Gastrocnemius medialis (tissue), 4 donors: ENCODE results near the gene MYH10. TPM values are rescaled to one million over a fixed set of nuclear protein-coding genes. Genes with fewer than 3 reads are reported as not detected.

Source experiments
- ATAC-seq, 2 donors: fragments of 150-250 bp; one replicate each; pipeline ENCODE4 v1.9.1; 2016
- DNase-seq, 2 donors: peaks; one replicate each; pipeline ENCODE4 v3.0.0-alpha.2; 2019
- H3K27ac ChIP-seq, 4 donors: fragments of 200-600 bp; sonication (generic); 1 replicate in 1 of 4; 2 replicates in 3 of 4; pipeline ENCODE4 v1.5.1; 2016 to 2018; ENCODE audit warnings: mild to moderate bottlenecking in 2 of 4, moderate library complexity in 1 of 4
- H3K27me3 ChIP-seq, 3 donors: fragments of 200-600 bp; sonication (generic) in 2 of 3; 1 replicate in 1 of 3; 2 replicates in 2 of 3; pipeline versions ENCODE4 v1.5.1 to v1.6.0; 2016 to 2019; ENCODE audit warnings: mild to moderate bottlenecking in 1 of 3, moderate library complexity in 1 of 3
- H3K36me3 ChIP-seq, 2 donors: fragments of 200-600 bp; sonication (generic) in 1 of 2; one replicate each; pipeline ENCODE4 v1.5.1; 2017 to 2018
- H3K4me1 ChIP-seq, 2 donors: fragments of 200-600 bp; sonication (generic) in 1 of 2; one replicate each; pipeline ENCODE4 v1.5.1; 2016 to 2017; ENCODE audit warnings: mild to moderate bottlenecking in 2 of 2
- H3K4me3 ChIP-seq, 4 donors: fragments of 200-600 bp; sonication (generic) in 3 of 4; 1 replicate in 1 of 4; 2 replicates in 3 of 4; pipeline ENCODE4 v1.5.1; 2016 to 2019; ENCODE audit warnings: mild to moderate bottlenecking in 2 of 4
- H3K9me3 ChIP-seq, 3 donors: fragments of 200-600 bp; sonication (generic) in 2 of 3; 1 replicate in 1 of 3; 2 replicates in 2 of 3; pipeline ENCODE4 v1.5.1; 2016 to 2019
- CTCF ChIP-seq, 5 experiments: fragments of 450-650 bp in 3 of 5; fragments of 200-600 bp in 2 of 5; sonication (generic) in 2 of 5; IDR thresholded peaks in 4 of 5; conservative IDR thresholded peaks in 1 of 5; 1 replicate in 4 of 5; 2 replicates in 1 of 5; pipeline ENCODE4 v1.5.1; 2016 to 2019; ENCODE audit warnings: antibody characterized with exemption in 5 of 5, mild to moderate bottlenecking in 3 of 5, moderate library complexity in 3 of 5
- POLR2A ChIP-seq, 2 donors: fragments of 450-650 bp; IDR thresholded peaks; one replicate each; pipeline ENCODE4 v1.6.1; 2017; ENCODE audit warnings: antibody characterized with exemption in 2 of 2, mild to moderate bottlenecking in 2 of 2, moderate library complexity in 2 of 2
- in situ Hi-C, 4 donors: fragments of 200-750 bp; cut with MboI; loops; one replicate each; pipeline versions ENCODE4 v1.15.0 to v1.8.0; 2017; ENCODE audit warnings: low sequenced_read_pairs in 4 of 4
- intact Hi-C: fragments of 100-400 bp; cut with DNase I; formaldehyde crosslinking; loops from one replicate; pipeline ENCODE4 v1.15.1; 2023; ENCODE audit warnings: low total_unique reads
- total RNA-seq, 4 donors: library from RNA; depleted of rRNA; stranded (reverse); fragments of >200 nt; gene quantifications; one replicate each; pipeline versions ENCODE4 v1.1.0 to v1.2.3, GENCODE V29; 2016

MYH10 gene
- total RNA-seq, 4 donors from 2014 or later: 2.5 to 10.6 (median 4.1) TPM

DNA sequence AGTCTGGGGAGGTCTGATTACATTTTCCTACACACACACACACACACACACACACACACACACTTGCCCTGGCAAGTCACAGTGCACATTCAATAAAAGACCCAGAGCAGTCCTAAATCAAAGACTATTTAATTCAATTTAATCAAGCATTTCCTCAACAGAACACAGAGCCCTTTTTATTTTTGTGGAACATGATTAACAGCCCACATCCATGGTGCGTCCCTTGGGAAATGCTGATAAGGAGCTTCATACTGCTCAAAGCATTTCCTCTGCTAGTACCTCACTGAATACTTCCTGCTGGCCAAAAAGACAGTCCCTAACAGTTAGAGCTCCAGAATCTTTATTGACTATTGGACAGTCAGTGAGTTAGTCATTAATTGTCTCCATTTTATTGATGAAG lies 43.1 kb upstream of the MYH10 start:
- H3K36me3 ChIP-seq: no peaks in the 10 kb centered on the region
- no peak for TF ChIP-seq POLR2A (IDR thresholded peaks at IDR 0.05)
- TF ChIP-seq CTCF (IDR thresholded peaks at IDR 0.05 in 4 of 5, conservative IDR thresholded peaks at IDR 0.05 in 1 of 5): no peak
- ATAC-seq (no peak), DNase-seq (no peak)
- in situ Hi-C loops (no loop called here), intact Hi-C loops (no loop called here)
- no peak overlapping the region for H3K4me3 ChIP-seq
- no peaks in the 10 kb centered on the region for H3K9me3 ChIP-seq
- no peak overlapping the region for H3K27ac ChIP-seq
- H3K27me3 ChIP-seq: peaks cover 0 to 3% (median 0%) of the 10 kb centered on the region in 3 donors
- no peaks in the 10 kb centered on the region for H3K4me1 ChIP-seq

- TF ChIP-seq POLR2A (IDR thresholded peaks at IDR 0.05): no peak
- no peak for TF ChIP-seq CTCF (IDR thresholded peaks at IDR 0.05 in 4 of 5, conservative IDR thresholded peaks at IDR 0.05 in 1 of 5)
- H3K27ac ChIP-seq: no peak overlapping the region
- in situ Hi-C loops: no loop called here
- no peaks in the 10 kb centered on the region for H3K4me1 ChIP-seq
- H3K9me3 ChIP-seq: no peaks in the 10 kb centered on the region
- ATAC-seq (no peak), DNase-seq (no peak)
- no peak overlapping the region for H3K4me3 ChIP-seq
- intact Hi-C loops: no loop called here
- no peaks in the 10 kb centered on the region for H3K36me3 ChIP-seq
- H3K27me3 ChIP-seq: peaks cover 0 to 3% (median 0%) of the 10 kb centered on the region in 3 donors
These were observed 41.8 kb upstream of the MYH10 start for GRCh38 chr17:8672326-8672725.

- Histone ChIP-seq H3K4me1 (no peaks in the 10 kb centered on the region), H3K27me3 (no peaks in the 10 kb centered on the region), H3K27ac (no peak overlapping the region), H3K36me3 (no peaks in the 10 kb centered on the region), H3K9me3 (no peaks in the 10 kb centered on the region), H3K4me3 (no peak overlapping the region)
- in situ Hi-C loops (no loop called here), intact Hi-C loops (no loop called here)
- no peak for DNase-seq
- TF ChIP-seq CTCF (IDR thresholded peaks at IDR 0.05 in 4 of 5, conservative IDR thresholded peaks at IDR 0.05 in 1 of 5) (no peak), POLR2A (IDR thresholded peaks at IDR 0.05) (no peak)
- no peak for ATAC-seq
These were observed 39.9 kb upstream of the MYH10 start for GRCh38 chr17:8670421-8670820.

DNA sequence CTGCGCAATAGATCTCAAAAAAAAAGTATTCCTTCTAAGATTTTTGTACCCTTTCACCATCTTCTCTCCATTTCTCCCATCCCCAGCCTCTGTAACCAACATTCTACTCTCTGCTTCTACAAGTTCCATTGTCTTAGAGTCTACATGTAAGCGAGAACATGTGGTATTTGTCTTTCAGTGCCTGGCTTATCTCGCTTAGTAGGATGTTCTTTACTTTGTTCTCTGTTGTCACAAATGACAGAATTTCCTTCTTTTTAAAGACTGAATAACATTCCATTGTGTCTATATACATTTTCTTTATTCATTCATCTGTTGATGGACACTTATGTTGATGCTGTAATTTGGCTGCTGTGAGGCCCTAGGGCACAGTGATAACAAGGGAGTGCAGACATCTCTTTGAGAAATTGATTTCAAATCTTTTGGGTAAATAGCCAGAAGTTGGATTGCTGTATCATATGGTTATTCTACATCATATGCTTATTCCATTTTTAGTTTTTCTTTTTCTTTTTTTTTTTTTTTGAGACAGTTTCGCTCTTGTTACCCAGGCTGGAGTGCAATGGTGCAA lies 37.7 kb upstream of the MYH10 start:
- in situ Hi-C loops: no loop called here
- intact Hi-C loops: no loop called here
- Histone ChIP-seq H3K4me3 (no peak overlapping the region), H3K36me3 (no peaks in the 10 kb centered on the region), H3K27me3 (no peaks in the 10 kb centered on the region), H3K27ac (no peak overlapping the region), H3K9me3 (no peaks in the 10 kb centered on the region), H3K4me1 (no peaks in the 10 kb centered on the region)
- DNase-seq (no peak), ATAC-seq (no peak)
- no peak for TF ChIP-seq CTCF (IDR thresholded peaks at IDR 0.05 in 4 of 5, conservative IDR thresholded peaks at IDR 0.05 in 1 of 5)
- no peak for TF ChIP-seq POLR2A (IDR thresholded peaks at IDR 0.05)

GRCh38 chr17:8667421-8667820 lies 36.9 kb upstream of the MYH10 start:
- Histone ChIP-seq H3K9me3 (no peaks in the 10 kb centered on the region), H3K27ac (no peak overlapping the region), H3K27me3 (no peaks in the 10 kb centered on the region), H3K36me3 (no peaks in the 10 kb centered on the region), H3K4me1 (no peaks in the 10 kb centered on the region), H3K4me3 (no peak overlapping the region)
- no peak for TF ChIP-seq CTCF (IDR thresholded peaks at IDR 0.05 in 4 of 5, conservative IDR thresholded peaks at IDR 0.05 in 1 of 5)
- no peak for TF ChIP-seq POLR2A (IDR thresholded peaks at IDR 0.05)
- in situ Hi-C loops: no loop called here
- DNase-seq (no peak), ATAC-seq (no peak)
- intact Hi-C loops: no loop called here
